ENCODE results near the gene SLC15A4. TPM values are rescaled to one million over a fixed set of nuclear protein-coding genes. Genes with fewer than 3 reads are reported as not detected.

Gene SLC15A4
- total and polyA plus RNA-seq, 9 of the 15 experiments (the other 6 are each of a cell fraction or from before 2014, with no cell fraction given): 5.5 to 20.8 (median 10.1) TPM

- no peak for ATAC-seq
- no peaks in the 10 kb centered on the region for H3K9me3 ChIP-seq (replicated peaks; ENCODE audit: control insufficient read depth, insufficient read depth, low read depth, low read length)
- no peak overlapping the region for H2AFZ ChIP-seq (ENCODE audit: low read depth, low read length)
- in situ Hi-C loops (cut with MboI) (no loop called here), intact Hi-C loops (cut with micrococcal nuclease) (no loop called here)
- no peaks in the 10 kb centered on the region for H4K20me1 ChIP-seq (replicated peaks; ENCODE audit: control insufficient read depth, insufficient read depth, low read length)
- no peak overlapping the region for H3K4me2 ChIP-seq (ENCODE audit: insufficient read depth, low read length)
- DNase-seq (ENCODE audit: extremely low read depth in 1 of 4, low spot score in 3 of 4): no peak
- H3K27me3 ChIP-seq (ENCODE audit: control insufficient read depth in 2 of 2, insufficient read depth in 2 of 2, low read length in 2 of 2): peaks cover 21 to 25% of the 10 kb centered on the region in 2 experiments
- FAIRE-seq: no peak
- H3K36me3 ChIP-seq (ENCODE audit: control insufficient read depth, insufficient read depth, low read length): no peaks in the 10 kb centered on the region
- 7% methylated on average over 7 of the region's 7 CpGs for WGBS (ENCODE audit: insufficient coverage, low coverage, missing lambda C conversion rate)
- no peaks in the 10 kb centered on the region for H3K4me1 ChIP-seq (replicated peaks in 1 of 2; ENCODE audit: control insufficient read depth in 2 of 2, insufficient read depth in 2 of 2, low read length in 2 of 2)
- no peak overlapping the region for H3K4me3 ChIP-seq
- ChIA-PET POLR2A (interaction anchor here (0.6 kb wide), 1 partner anchor 81 kb away, joined by 4 read pairs; no protein-coding TSS in a partner anchor), CTCF (ENCODE audit: low intra/inter-chr PET ratio) (no interaction called here)
- no peaks in the 10 kb centered on the region for H3K79me2 ChIP-seq (ENCODE audit: control insufficient read depth, insufficient read depth, low read length)
- no peaks in the 10 kb centered on the region for H3K9me1 ChIP-seq (ENCODE audit: control insufficient read depth, insufficient read depth, low read length)
- no peak overlapping the region for H3K27ac ChIP-seq (ENCODE audit: extremely low read depth, low read depth, low read length)
- no TSS peak for BruUV-seq (replicated peaks)
- TF ChIP-seq C11orf30 (IDR thresholded peaks at IDR 0.05; ENCODE audit: low read depth): peak; percentile 32; the same call in 1 of the 2 replicates
- peak; percentile 79 for TF ChIP-seq MAFG (tag; conservative IDR thresholded peaks at IDR 0.05)
- TF ChIP-seq CHD4 (IDR thresholded peaks at IDR 0.05; ENCODE audit: insufficient read depth, insufficient replicate concordance, low read depth, low read length, poor library complexity, severe bottlenecking): no peak
- peak; percentile 42 for TF ChIP-seq ZNF316 (IDR thresholded peaks at IDR 0.05)
- no peak overlapping the region for H3K9ac ChIP-seq (ENCODE audit: insufficient read depth in 1 of 2, low read depth in 2 of 2, low read length in 2 of 2)
These were observed 6.7 kb upstream of the SLC15A4 start for GRCh38 chr12:128830505-128830893.

DNA sequence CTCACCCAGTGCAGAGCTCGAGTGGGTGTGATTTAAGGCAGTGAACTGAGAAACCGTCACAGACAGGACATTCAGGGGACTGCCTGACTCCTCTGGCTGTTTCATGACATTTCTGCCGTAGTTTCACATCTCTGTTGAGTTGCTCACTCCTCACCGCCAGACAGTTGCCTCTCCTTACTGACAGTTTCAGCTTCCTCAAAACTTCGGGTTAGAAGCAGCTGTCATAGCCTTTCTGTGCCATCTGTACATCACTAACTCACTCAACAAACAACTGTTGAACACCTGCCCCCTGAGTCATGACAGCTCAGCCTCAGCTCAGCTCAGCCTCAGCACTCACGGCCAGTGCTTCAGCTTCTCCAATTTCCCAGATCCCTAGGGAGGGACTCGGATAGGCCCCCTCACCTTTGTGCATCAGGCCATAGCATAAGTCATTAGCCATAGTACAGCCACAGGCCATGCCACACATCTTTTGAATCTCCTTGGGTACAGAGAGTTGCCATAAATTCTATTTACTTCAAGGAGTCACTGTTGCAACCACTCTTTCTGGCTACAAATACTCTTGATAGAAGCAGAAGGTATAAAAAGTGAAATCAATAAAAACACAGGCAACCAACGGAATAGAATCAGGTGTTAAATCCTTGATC lies 6.2 kb upstream of the SLC15A4 start:
- ChIA-PET CTCF (ENCODE audit: low intra/inter-chr PET ratio) (no interaction called here), POLR2A (interaction anchor here (0.6 kb wide), 1 partner anchor 80 kb away, joined by 4 read pairs; no protein-coding TSS in a partner anchor)
- Histone ChIP-seq H3K9me1 (ENCODE audit: control insufficient read depth, insufficient read depth, low read length) (no peaks in the 10 kb centered on the region), H3K4me2 (ENCODE audit: insufficient read depth, low read length) (no peak overlapping the region), H3K27ac (ENCODE audit: extremely low read depth, low read depth, low read length) (no peak overlapping the region), H3K79me2 (ENCODE audit: control insufficient read depth, insufficient read depth, low read length) (no peaks in the 10 kb centered on the region), H3K9me3 (replicated peaks; ENCODE audit: control insufficient read depth, insufficient read depth, low read depth, low read length) (no peaks in the 10 kb centered on the region), H4K20me1 (replicated peaks; ENCODE audit: control insufficient read depth, insufficient read depth, low read length) (no peaks in the 10 kb centered on the region), H3K27me3 (ENCODE audit: control insufficient read depth in 2 of 2, insufficient read depth in 2 of 2, low read length in 2 of 2) (peaks cover 21 to 25% of the 10 kb centered on the region in 2 experiments), H3K9ac (ENCODE audit: insufficient read depth in 1 of 2, low read depth in 2 of 2, low read length in 2 of 2) (no peak overlapping the region), H3K4me1 (replicated peaks in 1 of 2; ENCODE audit: control insufficient read depth in 2 of 2, insufficient read depth in 2 of 2, low read length in 2 of 2) (no peaks in the 10 kb centered on the region), H3K36me3 (ENCODE audit: control insufficient read depth, insufficient read depth, low read length) (no peaks in the 10 kb centered on the region), H2AFZ (ENCODE audit: low read depth, low read length) (no peak overlapping the region), H3K4me3 (no peak overlapping the region)
- no peak for DNase-seq (ENCODE audit: extremely low read depth in 1 of 4, low spot score in 3 of 4)
- in situ Hi-C loops (cut with MboI) (no loop called here), intact Hi-C loops (cut with micrococcal nuclease) (no loop called here)
- no peak for FAIRE-seq
- WGBS (ENCODE audit: insufficient coverage, low coverage, missing lambda C conversion rate): 3% methylated on average over 8 of the region's 8 CpGs
- BruUV-seq (replicated peaks): no TSS peak
- ATAC-seq: peak; percentile 31; the same call in 2 of the 3 replicates
- TF ChIP-seq, protein P1, sequence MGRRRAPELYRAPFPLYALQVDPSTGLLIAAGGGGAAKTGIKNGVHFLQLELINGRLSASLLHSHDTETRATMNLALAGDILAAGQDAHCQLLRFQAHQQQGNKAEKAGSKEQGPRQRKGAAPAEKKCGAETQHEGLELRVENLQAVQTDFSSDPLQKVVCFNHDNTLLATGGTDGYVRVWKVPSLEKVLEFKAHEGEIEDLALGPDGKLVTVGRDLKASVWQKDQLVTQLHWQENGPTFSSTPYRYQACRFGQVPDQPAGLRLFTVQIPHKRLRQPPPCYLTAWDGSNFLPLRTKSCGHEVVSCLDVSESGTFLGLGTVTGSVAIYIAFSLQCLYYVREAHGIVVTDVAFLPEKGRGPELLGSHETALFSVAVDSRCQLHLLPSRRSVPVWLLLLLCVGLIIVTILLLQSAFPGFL (CRISPR knock-in tag; IDR thresholded peaks at IDR 0.05): no peak
- TF ChIP-seq POLR2H (tag; IDR thresholded peaks at IDR 0.05; ENCODE audit: low read depth) (no peak), CHD1 (IDR thresholded peaks at IDR 0.05; ENCODE audit: low read length) (no peak)
- TF ChIP-seq, protein P2, sequence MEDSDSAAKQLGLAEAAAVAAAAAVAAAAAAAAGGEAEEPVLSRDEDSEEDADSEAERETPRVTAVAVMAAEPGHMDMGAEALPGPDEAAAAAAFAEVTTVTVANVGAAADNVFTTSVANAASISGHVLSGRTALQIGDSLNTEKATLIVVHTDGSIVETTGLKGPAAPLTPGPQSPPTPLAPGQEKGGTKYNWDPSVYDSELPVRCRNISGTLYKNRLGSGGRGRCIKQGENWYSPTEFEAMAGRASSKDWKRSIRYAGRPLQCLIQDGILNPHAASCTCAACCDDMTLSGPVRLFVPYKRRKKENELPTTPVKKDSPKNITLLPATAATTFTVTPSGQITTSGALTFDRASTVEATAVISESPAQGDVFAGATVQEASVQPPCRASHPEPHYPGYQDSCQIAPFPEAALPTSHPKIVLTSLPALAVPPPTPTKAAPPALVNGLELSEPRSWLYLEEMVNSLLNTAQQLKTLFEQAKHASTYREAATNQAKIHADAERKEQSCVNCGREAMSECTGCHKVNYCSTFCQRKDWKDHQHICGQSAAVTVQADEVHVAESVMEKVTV (CRISPR knock-in tag; IDR thresholded peaks at IDR 0.05): no peak
- TF ChIP-seq, protein P3, sequence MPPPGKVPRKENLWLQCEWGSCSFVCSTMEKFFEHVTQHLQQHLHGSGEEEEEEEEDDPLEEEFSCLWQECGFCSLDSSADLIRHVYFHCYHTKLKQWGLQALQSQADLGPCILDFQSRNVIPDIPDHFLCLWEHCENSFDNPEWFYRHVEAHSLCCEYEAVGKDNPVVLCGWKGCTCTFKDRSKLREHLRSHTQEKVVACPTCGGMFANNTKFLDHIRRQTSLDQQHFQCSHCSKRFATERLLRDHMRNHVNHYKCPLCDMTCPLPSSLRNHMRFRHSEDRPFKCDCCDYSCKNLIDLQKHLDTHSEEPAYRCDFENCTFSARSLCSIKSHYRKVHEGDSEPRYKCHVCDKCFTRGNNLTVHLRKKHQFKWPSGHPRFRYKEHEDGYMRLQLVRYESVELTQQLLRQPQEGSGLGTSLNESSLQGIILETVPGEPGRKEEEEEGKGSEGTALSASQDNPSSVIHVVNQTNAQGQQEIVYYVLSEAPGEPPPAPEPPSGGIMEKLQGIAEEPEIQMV (tag; conservative IDR thresholded peaks at IDR 0.05; ENCODE audit: low read depth): no peak
